ENCODE results near the gene COX7A2L. TPM values are rescaled to one million over a fixed set of nuclear protein-coding genes. Genes with fewer than 3 reads are reported as not detected.

Gene COX7A2L
- 100 to 1,000 TPM; 125 to 163 (median 150) TPM for total RNA-seq

GRCh38 chr2:42360890-42361727 lies at the start of gene COX7A2L:
Gene COX7A2L (minus strand): TSS chr2:42361217. CDS start chr2:42361161, 56 bp downstream.
- no peak for TF ChIP-seq CTCF (IDR thresholded peaks at IDR 0.05; ENCODE audit: low read depth)

GRCh38 chr2:42408009-42408408 lies 47.0 kb upstream of the COX7A2L start:
- TF ChIP-seq CTCF (IDR thresholded peaks at IDR 0.05; ENCODE audit: low read depth): no peak

GRCh38 chr2:42407476-42407875 lies 46.5 kb upstream of the COX7A2L start:
- TF ChIP-seq CTCF (IDR thresholded peaks at IDR 0.05; ENCODE audit: low read depth): no peak

- TF ChIP-seq CTCF (IDR thresholded peaks at IDR 0.05; ENCODE audit: low read depth): no peak
Measured at GRCh38 chr2:42404676-42405075, 43.7 kb upstream of the COX7A2L start.

GRCh38 chr2:42401773-42402172 lies 40.8 kb upstream of the COX7A2L start:
- TF ChIP-seq CTCF (IDR thresholded peaks at IDR 0.05; ENCODE audit: low read depth): no peak

GRCh38 chr2:42392191-42392590 lies 31.2 kb upstream of the COX7A2L start:
- no peak for TF ChIP-seq CTCF (IDR thresholded peaks at IDR 0.05; ENCODE audit: low read depth)

GRCh38 chr2:42390401-42390969 lies 29.5 kb upstream of the COX7A2L start:
- no peak for TF ChIP-seq CTCF (IDR thresholded peaks at IDR 0.05; ENCODE audit: low read depth)

All from subcutaneous adipose tissue (tissue), 4 donors.